Globus pallidus (tissue), 1 donor: ENCODE data around the gene PRKG1.
"Not testable (repeated sequence)": the region's sequence is repeated elsewhere in the genome, so short reads cannot be mapped to it uniquely, and the experiment has no call there.

Experiments
- DNase-seq: peaks from one replicate; pipeline ENCODE4 v3.0.0-alpha.2; 2015; ENCODE audit warnings: low spot score

Gene PRKG1

GRCh38 chr10:51510231-51510630, 435.9 kb downstream of the PRKG1 start:
- DNase-seq, result no peak

GRCh38 chr10:51521605-51522004, 447.3 kb downstream of the PRKG1 start:
- DNase-seq, result no peak

DNA sequence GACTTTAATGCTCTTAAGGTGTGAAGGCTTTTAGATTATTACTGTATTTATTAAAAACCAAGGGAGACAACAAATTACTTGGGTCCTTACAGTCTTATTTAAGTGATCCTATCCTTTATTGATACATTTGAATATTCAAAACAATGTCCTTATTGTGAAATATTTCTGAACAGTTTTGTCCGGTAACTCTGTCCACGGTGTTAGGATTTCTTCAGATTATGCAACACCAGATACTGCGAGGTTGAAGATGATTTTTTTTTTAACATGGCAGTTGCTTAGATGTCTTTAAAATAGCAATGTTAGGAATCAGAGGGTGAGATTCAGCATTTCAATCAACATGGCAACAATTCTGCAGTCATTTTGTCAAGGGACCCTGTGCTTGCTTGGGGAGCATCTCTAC, 448.6 kb downstream of the PRKG1 start:
- DNase-seq, result no peak

GRCh38 chr10:51523440-51523839, 449.2 kb downstream of the PRKG1 start:
- DNase-seq, result no peak

- DNase-seq, result no peak
Measured at GRCh38 chr10:51524041-51524440, 449.8 kb downstream of the PRKG1 start.

- DNase-seq, result no peak
Measured at GRCh38 chr10:51527522-51528219, 453.4 kb downstream of the PRKG1 start.

DNA sequence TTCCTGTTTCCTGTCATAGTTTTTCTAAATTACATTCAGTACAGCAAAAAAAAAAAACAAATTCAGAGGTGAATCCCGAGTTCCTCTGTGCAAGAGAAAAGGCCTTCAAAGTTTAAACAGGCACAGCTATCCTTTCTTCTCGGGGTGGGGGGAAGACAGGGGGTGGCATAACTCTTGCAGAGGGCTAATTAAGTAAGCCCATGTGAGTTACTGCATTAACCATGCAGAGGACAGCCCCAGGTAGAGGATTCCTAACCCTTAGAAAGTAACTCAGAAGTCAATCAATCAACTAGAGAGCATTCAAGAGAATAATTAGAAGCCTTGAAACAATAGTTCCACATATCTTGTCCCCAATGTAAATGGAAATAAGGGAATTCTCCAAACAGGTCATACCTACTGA, 454.2 kb downstream of the PRKG1 start:
- DNase-seq, result no peak

GRCh38 chr10:51530541-51530940, 456.3 kb downstream of the PRKG1 start:
- DNase-seq, result no peak

DNA sequence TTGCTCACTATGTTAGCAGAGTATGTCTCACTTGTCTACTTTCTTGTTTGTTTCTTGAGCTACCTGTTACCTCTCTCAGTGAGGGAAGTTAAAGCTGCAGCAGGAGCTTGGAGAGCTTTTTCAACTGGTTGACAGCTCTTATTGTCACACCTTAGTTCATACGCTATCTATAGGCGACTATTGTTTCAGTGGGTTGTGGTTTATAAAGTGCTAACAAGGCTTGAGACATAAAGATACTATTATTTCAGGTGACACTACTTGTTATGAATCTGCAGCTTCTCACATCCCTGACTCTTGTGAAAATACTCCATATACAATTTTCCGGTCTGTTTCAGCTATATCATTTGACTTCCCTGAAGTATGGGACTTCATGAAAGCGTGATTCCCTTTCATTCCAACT, 457.8 kb downstream of the PRKG1 start:
- DNase-seq, result no peak

GRCh38 chr10:51542853-51543252, 468.6 kb downstream of the PRKG1 start:
- DNase-seq, result no peak

GRCh38 chr10:51544933-51545332, 470.6 kb downstream of the PRKG1 start:
- DNase-seq, result no peak

- DNase-seq, result no peak
Measured at GRCh38 chr10:51547941-51548340, 473.7 kb downstream of the PRKG1 start.

GRCh38 chr10:51552879-51553278, 478.6 kb downstream of the PRKG1 start:
- no peak for DNase-seq

- DNase-seq, result peak; percentile 62
Measured at GRCh38 chr10:51564896-51565510, 490.7 kb downstream of the PRKG1 start.

DNA sequence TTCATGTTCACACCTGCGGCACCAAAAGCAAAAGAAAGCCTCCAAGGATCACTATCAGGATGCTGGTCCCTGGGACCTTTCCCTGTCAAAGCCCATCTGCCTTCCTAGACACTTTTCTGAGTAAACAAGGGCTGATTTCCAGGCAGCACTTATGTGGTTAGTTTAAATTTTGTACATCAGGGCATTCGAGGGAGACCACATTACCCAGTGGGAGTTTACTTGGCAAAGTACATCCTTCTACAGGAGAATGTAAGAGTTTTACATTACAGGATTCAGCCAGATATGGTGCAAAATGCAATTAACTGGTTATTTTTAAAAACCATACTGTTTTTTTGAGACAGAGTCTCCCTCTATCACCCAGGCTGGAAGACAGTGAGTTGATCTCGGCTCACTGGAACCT, 493.0 kb downstream of the PRKG1 start:
- DNase-seq, result no peak

- no peak for DNase-seq
Measured at GRCh38 chr10:51569467-51569866, 495.2 kb downstream of the PRKG1 start.

DNA sequence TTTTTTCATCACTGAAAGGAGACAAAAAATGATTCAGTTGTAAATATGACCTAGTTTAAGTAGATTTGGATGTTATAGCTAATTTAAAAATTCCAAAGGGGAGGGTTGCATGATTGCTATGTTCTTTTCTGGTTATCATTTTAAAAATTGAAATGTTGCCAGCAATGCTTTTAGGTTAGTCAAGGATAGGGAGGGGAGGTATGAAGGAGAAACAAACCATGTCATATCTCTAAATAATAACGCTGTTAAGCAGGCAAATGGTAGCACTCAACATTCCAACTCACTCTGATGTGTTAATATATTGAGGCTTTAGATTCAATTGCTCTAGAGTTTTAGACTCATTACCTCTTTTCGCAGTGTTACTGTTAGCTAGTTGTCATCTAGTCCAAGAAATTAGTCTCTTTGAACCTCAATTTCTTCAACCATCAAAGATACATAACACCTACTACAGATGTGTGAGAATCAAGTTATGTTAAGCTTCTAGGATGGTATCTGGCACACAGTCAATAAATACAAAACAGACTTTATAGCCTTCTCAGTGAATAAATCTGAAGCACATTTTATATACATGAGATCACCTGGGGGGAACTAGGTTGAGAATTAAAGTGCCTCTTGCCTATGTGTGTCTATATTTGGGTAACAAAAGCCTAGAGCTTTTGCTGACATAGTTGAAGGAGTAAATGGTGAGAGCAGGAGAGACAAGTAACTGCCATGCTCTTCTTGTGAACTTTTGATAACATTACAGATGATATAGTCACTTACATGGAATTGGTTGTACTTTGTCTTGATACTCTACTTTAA, 500.2 kb downstream of the PRKG1 start:
- no peak for DNase-seq

GRCh38 chr10:51581196-51581595, 506.9 kb downstream of the PRKG1 start:
- not testable (repeated sequence) for DNase-seq

GRCh38 chr10:51583976-51584375, 509.7 kb downstream of the PRKG1 start:
- DNase-seq, result no peak

GRCh38 chr10:51585742-51586141, 511.5 kb downstream of the PRKG1 start:
- DNase-seq, result no peak

- DNase-seq, result no peak
Measured at GRCh38 chr10:51588984-51589383, 514.7 kb downstream of the PRKG1 start.

GRCh38 chr10:51590818-51591217, 516.5 kb downstream of the PRKG1 start:
- no peak for DNase-seq

- no peak for DNase-seq
Measured at GRCh38 chr10:51596695-51597094, 522.4 kb downstream of the PRKG1 start.
